WTC11 (cell line): ENCODE measurements around the gene CCL17. TPM values are rescaled to one million over a fixed set of nuclear protein-coding genes. Genes with fewer than 3 reads are reported as not detected.

Experiments
- ATAC-seq: fragments of 200-7000 bp; cut with Tn5 transposase; 2 replicates; pipeline ENCODE4 v1.10.0; 2021; ENCODE audit warnings: mild to moderate bottlenecking, moderate library complexity
- Bru-seq: library from RNA; stranded (reverse); fragments of 400-500 nt; gene quantifications from one replicate; lab custom pipeline; 2021; lab: Mats Ljungman, UMichigan
- CTCF ChIA-PET: fragments of 300-600 bp; sonication (Branson Sonifier 250); formaldehyde crosslinking; loops from one replicate; lab custom pipeline; 2021; ENCODE audit warnings: antibody characterized with exemption; lab: Charles Lee
- POLR2A ChIA-PET: fragments of 350-600 bp; sonication (Branson Sonifier 250); formaldehyde crosslinking; loops from one replicate; lab custom pipeline; 2021; ENCODE audit warnings: antibody characterized with exemption; lab: Charles Lee
- DNase-seq: peaks from one replicate; pipeline ENCODE4 v3.0.0; 2021; ENCODE audit warnings: low spot score
- H3K27ac Mint-ChIP-seq: 2 replicates; pipeline ENCODE4 v1.8.0; 2021; ENCODE audit warnings: mixed read lengths
- H3K27me3 Mint-ChIP-seq: 2 replicates; pipeline ENCODE4 v1.8.0; 2021; ENCODE audit warnings: low read depth, mild to moderate bottlenecking, moderate library complexity, mixed read lengths
- H3K36me3 Mint-ChIP-seq: 2 replicates; pipeline ENCODE4 v1.8.0; 2021; ENCODE audit warnings: mixed read lengths
- H3K4me1 Mint-ChIP-seq: 2 replicates; pipeline ENCODE4 v1.8.0; 2022; ENCODE audit warnings: mixed read lengths
- H3K4me3 Mint-ChIP-seq: 2 replicates; pipeline ENCODE4 v1.8.0; 2021; ENCODE audit warnings: mild to moderate bottlenecking, moderate library complexity, mixed read lengths
- H3K9me3 Mint-ChIP-seq: 2 replicates; pipeline ENCODE4 v1.8.0; 2021; ENCODE audit warnings: mixed read lengths
- ATF1 ChIP-seq: sonication (generic); formaldehyde crosslinking; IDR thresholded peaks from 2 replicates; pipeline ENCODE4 v1.8.1; 2023; ENCODE audit warnings: mild to moderate bottlenecking, moderate library complexity, missing genetic modification reagents
- EMX1 ChIP-seq: fragments of 250-450 bp; sonication (Bioruptor Pico); IDR thresholded peaks from 2 replicates; pipeline ENCODE4 v1.8.0; 2021; ENCODE audit warnings: mild to moderate bottlenecking
- ESRRA ChIP-seq: sonication (generic); formaldehyde crosslinking; IDR thresholded peaks from 2 replicates; pipeline ENCODE4 v1.8.1; 2022; ENCODE audit warnings: mild to moderate bottlenecking, missing genetic modification reagents, borderline replicate concordance
- FOXK1 ChIP-seq: sonication (generic); formaldehyde crosslinking; IDR thresholded peaks from 2 replicates; pipeline ENCODE4 v1.8.0; 2022; ENCODE audit warnings: mild to moderate bottlenecking, moderate library complexity, missing genetic modification reagents
- JAZF1 ChIP-seq: fragments of 250-450 bp; sonication (Bioruptor Pico); IDR thresholded peaks from 2 replicates; pipeline ENCODE4 v1.9.0; 2021; ENCODE audit warnings: moderate library complexity, mild to moderate bottlenecking, inconsistent platforms
- NFYB ChIP-seq: sonication (generic); formaldehyde crosslinking; conservative IDR thresholded peaks from 2 replicates; pipeline ENCODE4 v1.8.0; 2022; ENCODE audit warnings: low read depth, missing genetic modification reagents
- NR3C1 ChIP-seq: sonication (generic); formaldehyde crosslinking; conservative IDR thresholded peaks from 2 replicates; pipeline ENCODE4 v1.8.1; 2023; ENCODE audit warnings: low read depth, mild to moderate bottlenecking, missing genetic modification reagents
- OVOL2 ChIP-seq: fragments of 250-450 bp; sonication (Bioruptor Pico); IDR thresholded peaks from 2 replicates; pipeline ENCODE4 v1.9.0; 2021; ENCODE audit warnings: mild to moderate bottlenecking, borderline replicate concordance
- ZNF138 ChIP-seq: sonication (generic); formaldehyde crosslinking; conservative IDR thresholded peaks from 2 replicates; pipeline ENCODE4 v1.8.1; 2022; ENCODE audit warnings: mild to moderate bottlenecking, moderate library complexity, missing genetic modification reagents
- ZNF219 ChIP-seq: sonication (generic); formaldehyde crosslinking; IDR thresholded peaks from 2 replicates; pipeline ENCODE4 v1.8.0; 2023; ENCODE audit warnings: missing genetic modification reagents, mild to moderate bottlenecking, borderline replicate concordance
- ZNF232 ChIP-seq: sonication (generic); formaldehyde crosslinking; IDR thresholded peaks from 2 replicates; pipeline ENCODE4 v1.8.0; 2022; ENCODE audit warnings: mild to moderate bottlenecking, missing genetic modification reagents
- ZNF263 ChIP-seq: sonication (generic); formaldehyde crosslinking; IDR thresholded peaks from 2 replicates; pipeline ENCODE4 v1.8.1; 2022; ENCODE audit warnings: low read depth, mild to moderate bottlenecking, moderate library complexity, missing genetic modification reagents
- ZNF423 ChIP-seq: fragments of 250-450 bp; sonication (Bioruptor Pico); IDR thresholded peaks from 2 replicates; pipeline ENCODE4 v2.1.2; 2022; ENCODE audit warnings: mild to moderate bottlenecking, moderate library complexity
- long read RNA-seq, 3 experiments: library from RNA in 1 of 3; library from capped mRNA in 1 of 3; library from polyadenylated mRNA in 1 of 3; unstranded in 2 of 3; stranded (forward) in 1 of 3; transcript quantifications; one replicate each; pipeline ENCODE4 v2.0.0, GENCODE V29; 2021
- total RNA-seq: library from RNA; stranded (reverse); gene quantifications from 3 replicates; pipeline ENCODE4 v1.2.3, GENCODE V29; 2021
- TF ChIP-seq, protein P1 (sequence below): fragments of 200-600 bp; IDR thresholded peaks from 2 replicates; pipeline ENCODE4 v1.8.0; 2022; ENCODE audit warnings: antibody characterized with exemption
- TF ChIP-seq, protein P2 (sequence below): sonication (generic); formaldehyde crosslinking; IDR thresholded peaks from 2 replicates; pipeline ENCODE4 v1.8.0; 2023; ENCODE audit warnings: mild to moderate bottlenecking, missing genetic modification reagents
- TF ChIP-seq, protein P3 (sequence below): sonication (generic); formaldehyde crosslinking; IDR thresholded peaks from 2 replicates; pipeline ENCODE4 v1.8.0; 2023; ENCODE audit warnings: missing genetic modification reagents
- TF ChIP-seq, protein P4 (sequence below): fragments of 250-450 bp; sonication (Bioruptor Pico); IDR thresholded peaks from 2 replicates; pipeline ENCODE4 v1.8.0; 2021; ENCODE audit warnings: mild to moderate bottlenecking
- TF ChIP-seq, protein P5 (sequence below): sonication (generic); formaldehyde crosslinking; IDR thresholded peaks from 2 replicates; pipeline ENCODE4 v1.8.1; 2023; ENCODE audit warnings: mild to moderate bottlenecking, missing genetic modification reagents, moderate library complexity
- TF ChIP-seq, protein P6 (sequence below): sonication (generic); formaldehyde crosslinking; IDR thresholded peaks from 2 replicates; pipeline ENCODE4 v1.8.1; 2022; ENCODE audit warnings: missing genetic modification reagents, borderline replicate concordance

The CCL17 gene
- not detected in 3 replicates for total RNA-seq
- not detected for Bru-seq, nascent RNA
- long read RNA-seq, experiment 1: 0 reads
- long read RNA-seq, experiment 2: 0 reads
- long read RNA-seq, experiment 3: 0 reads

DNA sequence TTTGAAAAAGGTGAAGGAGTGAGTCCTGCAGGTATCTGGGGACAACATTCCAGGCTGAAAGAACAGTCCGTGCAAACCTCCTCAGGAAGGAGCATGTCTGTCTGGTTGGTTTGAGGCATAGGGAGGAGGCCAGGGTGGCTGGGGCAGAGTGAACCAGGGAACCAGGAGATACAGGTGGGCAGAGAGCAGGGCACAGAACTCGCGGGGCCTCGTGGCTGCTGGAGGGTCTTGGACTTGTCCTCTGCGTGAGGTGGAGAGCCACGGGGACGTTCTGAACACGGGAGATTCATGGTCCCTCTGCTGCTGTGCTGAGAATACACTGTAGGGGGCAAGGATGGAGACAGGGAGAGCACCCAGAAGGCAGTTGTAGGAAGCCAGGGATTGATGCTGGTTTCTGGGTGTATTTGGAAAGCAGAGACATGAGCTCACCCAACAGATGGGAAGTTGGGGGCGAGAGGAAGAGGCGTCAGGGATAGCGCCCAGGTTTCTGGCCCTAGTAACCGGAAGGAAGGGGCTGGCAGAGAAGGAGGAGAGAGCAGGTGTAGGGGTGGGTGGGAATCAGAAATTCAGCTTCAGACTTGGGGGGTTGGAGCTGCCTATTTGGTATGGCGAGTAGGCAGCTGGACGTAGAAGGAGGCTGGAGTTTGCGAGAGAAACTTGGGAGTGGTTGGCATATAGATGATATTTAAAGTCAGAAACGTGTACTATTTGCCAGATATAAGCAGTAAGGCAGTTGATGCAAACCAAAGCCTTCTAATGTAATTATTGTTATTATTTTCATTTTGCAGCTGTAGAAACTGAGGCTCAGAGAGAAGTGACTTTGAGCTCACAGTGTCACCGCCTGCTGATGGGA lies at the start of gene CCL17:
TSS of gene CCL17 (plus strand) at position 803 of the 853 bp plus-strand sequence. CDS start 9,166 bp downstream, outside the sequence.
- H3K9me3 Mint-ChIP-seq: no peaks in the 10 kb centered on the region
- ATAC-seq: no peak
- DNase-seq: no peak
- TF ChIP-seq ZNF423 (CRISPR knock-in tag) (no peak), ZNF232 (no peak), JAZF1 (no peak), EMX1 (CRISPR knock-in tag) (no peak), NFYB (CRISPR knock-in tag) (no peak), ZNF263 (CRISPR knock-in tag) (no peak), ZNF138 (CRISPR knock-in tag) (no peak)
- TF ChIP-seq, protein P1, sequence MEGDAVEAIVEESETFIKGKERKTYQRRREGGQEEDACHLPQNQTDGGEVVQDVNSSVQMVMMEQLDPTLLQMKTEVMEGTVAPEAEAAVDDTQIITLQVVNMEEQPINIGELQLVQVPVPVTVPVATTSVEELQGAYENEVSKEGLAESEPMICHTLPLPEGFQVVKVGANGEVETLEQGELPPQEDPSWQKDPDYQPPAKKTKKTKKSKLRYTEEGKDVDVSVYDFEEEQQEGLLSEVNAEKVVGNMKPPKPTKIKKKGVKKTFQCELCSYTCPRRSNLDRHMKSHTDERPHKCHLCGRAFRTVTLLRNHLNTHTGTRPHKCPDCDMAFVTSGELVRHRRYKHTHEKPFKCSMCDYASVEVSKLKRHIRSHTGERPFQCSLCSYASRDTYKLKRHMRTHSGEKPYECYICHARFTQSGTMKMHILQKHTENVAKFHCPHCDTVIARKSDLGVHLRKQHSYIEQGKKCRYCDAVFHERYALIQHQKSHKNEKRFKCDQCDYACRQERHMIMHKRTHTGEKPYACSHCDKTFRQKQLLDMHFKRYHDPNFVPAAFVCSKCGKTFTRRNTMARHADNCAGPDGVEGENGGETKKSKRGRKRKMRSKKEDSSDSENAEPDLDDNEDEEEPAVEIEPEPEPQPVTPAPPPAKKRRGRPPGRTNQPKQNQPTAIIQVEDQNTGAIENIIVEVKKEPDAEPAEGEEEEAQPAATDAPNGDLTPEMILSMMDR: no peak
- TF ChIP-seq, protein P2, sequence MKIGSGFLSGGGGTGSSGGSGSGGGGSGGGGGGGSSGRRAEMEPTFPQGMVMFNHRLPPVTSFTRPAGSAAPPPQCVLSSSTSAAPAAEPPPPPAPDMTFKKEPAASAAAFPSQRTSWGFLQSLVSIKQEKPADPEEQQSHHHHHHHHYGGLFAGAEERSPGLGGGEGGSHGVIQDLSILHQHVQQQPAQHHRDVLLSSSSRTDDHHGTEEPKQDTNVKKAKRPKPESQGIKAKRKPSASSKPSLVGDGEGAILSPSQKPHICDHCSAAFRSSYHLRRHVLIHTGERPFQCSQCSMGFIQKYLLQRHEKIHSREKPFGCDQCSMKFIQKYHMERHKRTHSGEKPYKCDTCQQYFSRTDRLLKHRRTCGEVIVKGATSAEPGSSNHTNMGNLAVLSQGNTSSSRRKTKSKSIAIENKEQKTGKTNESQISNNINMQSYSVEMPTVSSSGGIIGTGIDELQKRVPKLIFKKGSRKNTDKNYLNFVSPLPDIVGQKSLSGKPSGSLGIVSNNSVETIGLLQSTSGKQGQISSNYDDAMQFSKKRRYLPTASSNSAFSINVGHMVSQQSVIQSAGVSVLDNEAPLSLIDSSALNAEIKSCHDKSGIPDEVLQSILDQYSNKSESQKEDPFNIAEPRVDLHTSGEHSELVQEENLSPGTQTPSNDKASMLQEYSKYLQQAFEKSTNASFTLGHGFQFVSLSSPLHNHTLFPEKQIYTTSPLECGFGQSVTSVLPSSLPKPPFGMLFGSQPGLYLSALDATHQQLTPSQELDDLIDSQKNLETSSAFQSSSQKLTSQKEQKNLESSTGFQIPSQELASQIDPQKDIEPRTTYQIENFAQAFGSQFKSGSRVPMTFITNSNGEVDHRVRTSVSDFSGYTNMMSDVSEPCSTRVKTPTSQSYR (CRISPR knock-in tag): no peak
- CTCF ChIA-PET: interaction anchor here (0.5 to 3.5 kb wide), 5 partner anchors 11 to 330 kb away, joined by 3 to 37 read pairs (median 3); partner anchors contain the start of genes CIAPIN1, COQ9 and CX3CL1
- H3K4me3 Mint-ChIP-seq: no peak within 1 kb of the TSS
- H3K27me3 Mint-ChIP-seq: no peaks in the 10 kb centered on the region; the same call in 1 of the 2 replicates
- no peaks in the 10 kb centered on the region for H3K4me1 Mint-ChIP-seq
- H3K27ac Mint-ChIP-seq: no peak within 1 kb of the TSS
- POLR2A ChIA-PET: interaction anchor here (0.5 kb wide), 1 partner anchor 12 kb away, joined by 3 read pairs; no protein-coding TSS in a partner anchor
- no peaks in the 10 kb centered on the region for H3K36me3 Mint-ChIP-seq

DNA sequence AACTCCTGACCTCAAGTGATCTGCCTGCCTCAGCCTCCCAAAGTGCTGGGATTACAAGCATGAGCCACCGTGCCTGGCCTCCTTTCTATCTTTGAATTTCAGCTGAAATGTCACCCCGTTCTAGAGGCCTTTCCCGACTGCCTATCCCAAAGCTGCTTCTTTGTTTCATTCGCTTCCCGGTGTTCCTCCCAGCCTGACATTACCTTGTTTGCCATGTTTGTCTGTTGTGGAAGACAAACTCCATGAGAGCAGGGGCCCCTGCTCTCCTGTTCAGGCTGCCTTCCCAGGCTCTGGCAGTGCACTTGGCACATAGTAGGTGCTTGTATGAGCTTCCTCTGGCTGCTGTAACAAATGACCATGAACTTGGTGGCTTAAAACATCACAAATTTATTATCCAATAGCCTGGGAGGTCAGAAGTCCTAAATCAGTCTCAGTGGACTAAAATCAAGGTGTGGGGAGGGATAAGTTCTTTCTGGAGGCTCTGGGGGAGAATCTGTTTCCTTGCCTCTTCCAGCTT lies 48.6 kb upstream of the CCL17 start:
- Mint-ChIP-seq H3K4me3 (no peak overlapping the region), H3K4me1 (no peaks in the 10 kb centered on the region; the same call in 1 of the 2 replicates), H3K9me3 (no peaks in the 10 kb centered on the region), H3K36me3 (no peaks in the 10 kb centered on the region), H3K27me3 (no peaks in the 10 kb centered on the region; the same call in 1 of the 2 replicates), H3K27ac (no peak overlapping the region)
- CTCF ChIA-PET: no interaction called here
- no peak for ATAC-seq
- no peak for DNase-seq
- POLR2A ChIA-PET: no interaction called here
- TF ChIP-seq, protein P3, sequence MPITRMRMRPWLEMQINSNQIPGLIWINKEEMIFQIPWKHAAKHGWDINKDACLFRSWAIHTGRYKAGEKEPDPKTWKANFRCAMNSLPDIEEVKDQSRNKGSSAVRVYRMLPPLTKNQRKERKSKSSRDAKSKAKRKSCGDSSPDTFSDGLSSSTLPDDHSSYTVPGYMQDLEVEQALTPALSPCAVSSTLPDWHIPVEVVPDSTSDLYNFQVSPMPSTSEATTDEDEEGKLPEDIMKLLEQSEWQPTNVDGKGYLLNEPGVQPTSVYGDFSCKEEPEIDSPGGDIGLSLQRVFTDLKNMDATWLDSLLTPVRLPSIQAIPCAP (CRISPR knock-in tag): no peak
- TF ChIP-seq, protein P4, sequence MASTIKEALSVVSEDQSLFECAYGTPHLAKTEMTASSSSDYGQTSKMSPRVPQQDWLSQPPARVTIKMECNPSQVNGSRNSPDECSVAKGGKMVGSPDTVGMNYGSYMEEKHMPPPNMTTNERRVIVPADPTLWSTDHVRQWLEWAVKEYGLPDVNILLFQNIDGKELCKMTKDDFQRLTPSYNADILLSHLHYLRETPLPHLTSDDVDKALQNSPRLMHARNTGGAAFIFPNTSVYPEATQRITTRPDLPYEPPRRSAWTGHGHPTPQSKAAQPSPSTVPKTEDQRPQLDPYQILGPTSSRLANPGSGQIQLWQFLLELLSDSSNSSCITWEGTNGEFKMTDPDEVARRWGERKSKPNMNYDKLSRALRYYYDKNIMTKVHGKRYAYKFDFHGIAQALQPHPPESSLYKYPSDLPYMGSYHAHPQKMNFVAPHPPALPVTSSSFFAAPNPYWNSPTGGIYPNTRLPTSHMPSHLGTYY (CRISPR knock-in tag): no peak
- TF ChIP-seq ZNF219 (CRISPR knock-in tag): no peak

DNA sequence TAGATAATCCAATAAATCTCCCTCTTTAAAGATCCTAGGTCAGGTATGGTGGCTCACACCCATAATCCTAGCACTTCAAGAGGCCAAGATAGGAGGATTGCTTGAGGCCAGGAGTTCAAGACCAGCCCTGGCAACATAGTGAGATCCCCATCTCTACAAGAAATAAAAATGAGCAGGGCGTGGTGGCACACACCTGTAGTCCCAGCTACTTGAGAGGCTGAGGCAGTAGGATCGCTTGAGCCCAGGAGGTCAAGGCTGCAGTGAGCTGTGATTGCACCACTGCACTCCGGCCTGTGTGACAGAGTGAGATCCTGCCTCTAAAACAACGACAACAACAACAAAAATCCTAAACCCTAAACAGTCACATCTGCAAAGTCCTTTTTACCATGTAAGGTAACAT lies 48.0 kb upstream of the CCL17 start:
- Mint-ChIP-seq H3K27me3 (no peaks in the 10 kb centered on the region; the same call in 1 of the 2 replicates), H3K4me1 (no peaks in the 10 kb centered on the region; the same call in 1 of the 2 replicates), H3K27ac (no peak overlapping the region), H3K4me3 (no peak overlapping the region), H3K36me3 (no peaks in the 10 kb centered on the region), H3K9me3 (no peaks in the 10 kb centered on the region)
- ATAC-seq: no peak
- no peak for DNase-seq
- ChIA-PET CTCF (no interaction called here), POLR2A (no interaction called here)
- TF ChIP-seq, protein P5, sequence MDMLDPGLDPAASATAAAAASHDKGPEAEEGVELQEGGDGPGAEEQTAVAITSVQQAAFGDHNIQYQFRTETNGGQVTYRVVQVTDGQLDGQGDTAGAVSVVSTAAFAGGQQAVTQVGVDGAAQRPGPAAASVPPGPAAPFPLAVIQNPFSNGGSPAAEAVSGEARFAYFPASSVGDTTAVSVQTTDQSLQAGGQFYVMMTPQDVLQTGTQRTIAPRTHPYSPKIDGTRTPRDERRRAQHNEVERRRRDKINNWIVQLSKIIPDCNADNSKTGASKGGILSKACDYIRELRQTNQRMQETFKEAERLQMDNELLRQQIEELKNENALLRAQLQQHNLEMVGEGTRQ (CRISPR knock-in tag): no peak
- TF ChIP-seq, protein P6, sequence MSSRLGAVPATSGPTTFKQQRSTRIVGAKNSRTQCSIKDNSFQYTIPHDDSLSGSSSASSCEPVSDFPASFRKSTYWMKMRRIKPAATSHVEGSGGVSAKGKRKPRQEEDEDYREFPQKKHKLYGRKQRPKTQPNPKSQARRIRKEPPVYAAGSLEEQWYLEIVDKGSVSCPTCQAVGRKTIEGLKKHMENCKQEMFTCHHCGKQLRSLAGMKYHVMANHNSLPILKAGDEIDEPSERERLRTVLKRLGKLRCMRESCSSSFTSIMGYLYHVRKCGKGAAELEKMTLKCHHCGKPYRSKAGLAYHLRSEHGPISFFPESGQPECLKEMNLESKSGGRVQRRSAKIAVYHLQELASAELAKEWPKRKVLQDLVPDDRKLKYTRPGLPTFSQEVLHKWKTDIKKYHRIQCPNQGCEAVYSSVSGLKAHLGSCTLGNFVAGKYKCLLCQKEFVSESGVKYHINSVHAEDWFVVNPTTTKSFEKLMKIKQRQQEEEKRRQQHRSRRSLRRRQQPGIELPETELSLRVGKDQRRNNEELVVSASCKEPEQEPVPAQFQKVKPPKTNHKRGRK: no peak
- TF ChIP-seq, protein P4 (CRISPR knock-in tag): no peak
- TF ChIP-seq ATF1 (CRISPR knock-in tag): no peak
- TF ChIP-seq OVOL2 (CRISPR knock-in tag): no peak
- TF ChIP-seq ESRRA (CRISPR knock-in tag): no peak
- no peak for TF ChIP-seq NR3C1 (CRISPR knock-in tag)
- TF ChIP-seq JAZF1: no peak
- TF ChIP-seq FOXK1 (CRISPR knock-in tag): no peak
